Stimulated activated memory B cell treated with anti-CD40 and anti-IgM and Interleukin-4, amounts not matched to agents 10 μg/mL and 1 μg/mL and 100 μg/mL, for 72 hours (primary cell): Measurements from ENCODE around the gene SH2D1B.
A peak's percentile ranks its signal among the peaks of the same experiment; 100 is the strongest.

Experiments used
- ATAC-seq: fragments of 150-1000 bp; cut with Tn5 transposase; 2 replicates; pipeline ENCODE4 v1.10.0; 2021
- H3K27ac Mint-ChIP-seq: one replicate; pipeline ENCODE4 v1.8.0; 2022; ENCODE audit warnings: mild to moderate bottlenecking, mixed read lengths
- H3K27me3 Mint-ChIP-seq: one replicate; pipeline ENCODE4 v1.8.0; 2022; ENCODE audit warnings: mixed read lengths
- H3K36me3 Mint-ChIP-seq: one replicate; pipeline ENCODE4 v1.8.0; 2022; ENCODE audit warnings: mixed read lengths
- H3K4me1 Mint-ChIP-seq: one replicate; pipeline ENCODE4 v1.8.0; 2022; ENCODE audit warnings: mixed read lengths
- H3K4me3 Mint-ChIP-seq: one replicate; pipeline ENCODE4 v1.8.0; 2022; ENCODE audit warnings: mild to moderate bottlenecking, moderate library complexity, mixed read lengths
- H3K9me3 Mint-ChIP-seq: one replicate; pipeline ENCODE4 v1.8.0; 2022; ENCODE audit warnings: mixed read lengths

Gene SH2D1B

DNA sequence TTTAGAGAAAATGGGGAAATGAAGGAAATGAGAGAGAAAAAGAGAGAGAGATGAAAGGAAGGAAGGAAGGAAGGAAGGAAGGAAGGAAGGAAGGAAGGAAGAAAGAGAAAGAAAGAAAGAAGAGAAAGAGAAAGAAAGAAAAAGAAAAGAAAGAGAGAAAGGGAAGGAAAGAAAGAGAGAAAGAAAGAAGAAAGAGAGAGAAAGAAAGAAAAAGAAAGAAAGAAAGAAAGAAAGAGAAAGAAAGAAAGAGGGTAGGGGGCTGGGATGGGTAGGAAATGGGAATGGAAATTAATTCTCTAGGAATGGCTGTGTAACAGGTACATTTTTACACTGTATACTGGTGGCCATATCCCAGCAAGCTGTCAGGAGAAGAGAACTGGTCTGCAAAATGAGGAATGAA lies 4.3 kb upstream of the SH2D1B start:
- H3K4me1 Mint-ChIP-seq, result no peaks in the 10 kb centered on the region
- no peaks in the 10 kb centered on the region for H3K9me3 Mint-ChIP-seq
- H3K27ac Mint-ChIP-seq, result no peak overlapping the region
- peaks cover 31% of the 10 kb centered on the region for H3K27me3 Mint-ChIP-seq
- H3K4me3 Mint-ChIP-seq, result no peak overlapping the region
- H3K36me3 Mint-ChIP-seq, result no peaks in the 10 kb centered on the region
- ATAC-seq, result no peak

- H3K9me3 Mint-ChIP-seq, result no peaks in the 10 kb centered on the region
- H3K4me3 Mint-ChIP-seq, result no peak overlapping the region
- H3K36me3 Mint-ChIP-seq, result no peaks in the 10 kb centered on the region
- no peaks in the 10 kb centered on the region for H3K4me1 Mint-ChIP-seq
- peaks cover 29% of the 10 kb centered on the region for H3K27me3 Mint-ChIP-seq
- ATAC-seq, result no peak
- H3K27ac Mint-ChIP-seq, result no peak overlapping the region
Observed at GRCh38 chr1:162407539-162407938, 4.4 kb downstream of the SH2D1B start.

DNA sequence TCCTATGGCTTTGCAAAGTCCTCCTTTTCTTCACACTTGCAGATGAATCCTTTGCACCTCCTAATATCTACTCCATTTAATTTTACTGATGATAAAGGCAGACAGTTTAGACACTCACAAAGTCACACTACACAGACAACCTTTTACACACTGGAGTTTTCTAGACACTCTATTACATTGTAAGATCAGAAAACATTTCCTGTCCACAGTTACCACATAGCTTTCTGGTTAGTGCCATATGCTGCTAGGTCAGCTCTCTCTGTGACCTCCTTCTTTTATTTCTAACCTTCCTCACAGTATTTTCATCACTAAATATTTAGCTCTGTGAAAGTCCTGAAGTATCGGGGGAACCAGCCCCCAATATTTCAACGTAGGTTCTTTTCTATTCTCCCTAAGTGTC lies 5.1 kb downstream of the SH2D1B start:
- Mint-ChIP-seq H3K4me1 (no peaks in the 10 kb centered on the region), H3K27me3 (peaks cover 33% of the 10 kb centered on the region), H3K27ac (no peak overlapping the region), H3K36me3 (no peaks in the 10 kb centered on the region), H3K4me3 (no peak overlapping the region), H3K9me3 (no peaks in the 10 kb centered on the region)
- ATAC-seq, result no peak

GRCh38 chr1:162405800-162406199 lies 6.1 kb downstream of the SH2D1B start:
- H3K4me3 Mint-ChIP-seq, result no peak overlapping the region
- no peaks in the 10 kb centered on the region for H3K9me3 Mint-ChIP-seq
- no peaks in the 10 kb centered on the region for H3K36me3 Mint-ChIP-seq
- H3K27ac Mint-ChIP-seq, result no peak overlapping the region
- ATAC-seq, result no peak
- H3K27me3 Mint-ChIP-seq, result peaks cover 26% of the 10 kb centered on the region
- H3K4me1 Mint-ChIP-seq, result no peaks in the 10 kb centered on the region

DNA sequence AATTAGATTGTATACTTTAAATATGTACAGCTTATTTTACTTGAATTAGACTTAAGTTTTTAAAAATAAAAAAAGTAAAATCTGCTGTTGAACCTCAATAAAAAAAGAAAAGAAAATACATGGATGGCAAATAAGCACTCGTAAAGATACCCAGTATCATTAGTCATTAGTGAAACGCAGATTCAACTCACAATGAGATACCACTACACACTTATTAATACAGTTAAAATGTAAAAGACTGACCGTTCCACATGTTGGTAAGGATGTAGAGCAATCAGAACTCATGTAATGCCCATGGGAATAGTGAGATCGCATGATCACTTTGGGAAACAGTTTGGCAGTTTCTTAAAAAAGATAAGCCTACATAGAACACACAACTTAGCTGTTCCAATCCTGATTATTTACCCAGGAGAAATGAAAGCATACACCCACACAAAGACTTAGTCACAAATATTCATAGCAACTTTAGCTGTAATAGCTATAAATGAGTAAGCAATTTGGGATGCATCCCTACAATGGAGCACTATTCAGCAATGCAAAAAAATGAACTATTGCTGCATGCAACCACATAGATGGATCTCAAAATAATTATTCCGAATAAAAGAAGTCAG lies 7.3 kb downstream of the SH2D1B start:
- no peaks in the 10 kb centered on the region for H3K9me3 Mint-ChIP-seq
- no peaks in the 10 kb centered on the region for H3K36me3 Mint-ChIP-seq
- ATAC-seq, result no peak
- no peaks in the 10 kb centered on the region for H3K4me1 Mint-ChIP-seq
- no peak overlapping the region for H3K4me3 Mint-ChIP-seq
- no peak overlapping the region for H3K27ac Mint-ChIP-seq
- peaks cover 20% of the 10 kb centered on the region for H3K27me3 Mint-ChIP-seq

DNA sequence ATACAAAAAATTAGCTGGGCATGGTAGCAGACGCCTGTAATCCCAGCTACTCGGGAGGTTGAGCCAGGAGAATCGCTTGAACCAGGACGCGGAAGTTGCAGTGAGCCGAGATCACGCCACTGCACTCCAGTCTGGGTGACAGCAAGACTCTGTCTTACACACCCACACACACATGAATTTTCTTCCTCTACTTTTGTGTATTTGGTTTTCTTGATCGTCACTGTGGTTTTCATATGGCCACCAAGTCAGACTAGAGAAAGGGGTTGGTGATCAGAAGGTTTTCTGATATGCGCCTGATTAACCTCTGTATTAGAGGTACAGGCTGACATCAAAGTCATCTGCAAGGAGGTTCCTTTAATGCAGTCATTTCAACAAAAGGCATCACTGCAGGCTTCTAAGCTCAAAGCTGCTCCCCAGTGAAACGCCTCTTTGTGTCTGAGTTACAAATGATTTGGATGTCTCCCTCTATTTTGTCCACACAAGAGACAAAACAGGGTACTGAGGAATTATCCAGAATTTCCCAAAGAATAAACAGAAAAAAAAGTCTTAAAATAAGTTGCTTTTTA lies 11.1 kb downstream of the SH2D1B start:
- Mint-ChIP-seq H3K4me1 (no peaks in the 10 kb centered on the region), H3K9me3 (no peaks in the 10 kb centered on the region), H3K27ac (no peak overlapping the region), H3K4me3 (no peak overlapping the region), H3K27me3 (peaks cover 43% of the 10 kb centered on the region), H3K36me3 (no peaks in the 10 kb centered on the region)
- no peak for ATAC-seq

DNA sequence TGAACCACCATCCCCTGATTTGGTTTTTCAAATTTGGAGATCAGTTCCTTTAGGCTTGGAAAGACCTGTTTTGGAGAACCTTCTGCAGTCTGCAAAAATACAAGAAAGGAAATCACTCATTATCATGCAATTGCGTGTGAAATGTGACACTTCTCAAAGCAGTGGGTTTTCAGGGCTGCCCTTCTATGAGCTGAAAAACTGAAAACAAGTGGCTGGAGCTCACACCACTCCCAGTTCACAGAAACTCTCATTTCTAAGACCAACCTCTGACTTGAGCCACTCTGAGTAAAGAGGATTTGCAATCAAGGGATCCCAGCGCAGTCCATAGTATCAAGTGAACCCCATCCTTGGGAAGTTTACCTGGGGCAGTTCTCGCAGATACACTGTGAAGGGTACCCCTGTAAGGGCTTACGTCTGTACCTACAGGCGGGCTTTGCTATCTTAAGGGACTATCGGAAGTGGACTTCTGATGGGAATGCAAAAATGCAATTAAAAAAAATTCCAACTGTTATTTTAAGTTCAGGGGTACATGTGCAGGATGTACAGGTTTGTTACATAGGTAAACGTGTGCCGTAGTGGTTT lies 12.8 kb downstream of the SH2D1B start:
- Mint-ChIP-seq H3K36me3 (no peaks in the 10 kb centered on the region), H3K27ac (no peak overlapping the region), H3K4me1 (no peaks in the 10 kb centered on the region), H3K9me3 (no peaks in the 10 kb centered on the region), H3K4me3 (no peak overlapping the region), H3K27me3 (peaks cover 43% of the 10 kb centered on the region)
- no peak for ATAC-seq

- H3K27ac Mint-ChIP-seq, result no peak overlapping the region
- H3K27me3 Mint-ChIP-seq, result peaks cover 43% of the 10 kb centered on the region
- no peaks in the 10 kb centered on the region for H3K4me1 Mint-ChIP-seq
- no peak overlapping the region for H3K4me3 Mint-ChIP-seq
- no peaks in the 10 kb centered on the region for H3K9me3 Mint-ChIP-seq
- no peaks in the 10 kb centered on the region for H3K36me3 Mint-ChIP-seq
- no peak for ATAC-seq
Observed at GRCh38 chr1:162397943-162398560, 13.9 kb downstream of the SH2D1B start.

- no peak overlapping the region for H3K27ac Mint-ChIP-seq
- H3K36me3 Mint-ChIP-seq, result no peaks in the 10 kb centered on the region
- no peak overlapping the region for H3K4me3 Mint-ChIP-seq
Observed at GRCh38 chr1:162397039-162397448, 14.9 kb downstream of the SH2D1B start.

DNA sequence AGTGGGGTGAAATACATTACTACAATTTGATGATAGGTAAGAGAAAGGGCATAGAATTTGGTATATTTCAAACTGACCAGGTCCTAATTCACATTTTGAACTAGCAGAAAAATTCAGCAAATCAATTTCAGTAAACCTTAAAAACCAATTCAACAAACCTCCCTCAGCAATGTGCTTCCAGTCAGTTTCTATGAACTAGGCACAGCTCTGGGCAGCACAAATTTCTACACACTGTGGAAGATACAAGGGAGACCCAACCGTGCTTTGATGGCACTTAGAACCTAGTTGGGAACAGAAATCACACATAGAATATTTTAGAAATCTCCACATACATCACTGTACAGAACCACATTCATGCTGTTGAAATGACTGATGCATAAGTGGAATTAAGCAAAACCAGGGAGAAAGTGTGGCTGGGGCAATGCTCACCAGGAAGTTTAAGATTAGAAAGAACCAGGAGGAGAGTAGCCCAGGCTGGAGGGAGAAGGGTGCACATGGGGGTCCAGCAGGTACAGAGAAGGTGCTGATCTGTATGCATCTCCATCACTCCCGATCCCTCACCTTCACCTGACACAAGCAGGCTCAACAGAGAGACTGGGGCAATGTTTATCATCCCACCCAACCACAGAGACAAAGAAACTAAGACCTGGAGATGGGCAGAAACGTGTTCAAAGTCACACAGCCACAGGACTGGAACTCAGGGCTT lies 15.6 kb downstream of the SH2D1B start:
- Mint-ChIP-seq H3K9me3 (no peaks in the 10 kb centered on the region), H3K4me3 (no peak overlapping the region), H3K27me3 (peaks cover 31% of the 10 kb centered on the region), H3K4me1 (peaks cover 7% of the 10 kb centered on the region), H3K36me3 (no peaks in the 10 kb centered on the region), H3K27ac (no peak overlapping the region)
- peak; percentile 50 for ATAC-seq

More at GRCh38 chr1:162397039-162397448, 14.9 kb downstream of the SH2D1B start:
- peaks cover 35% of the 10 kb centered on the region for H3K27me3 Mint-ChIP-seq
- H3K4me1 Mint-ChIP-seq, result peaks cover 2% of the 10 kb centered on the region
- H3K9me3 Mint-ChIP-seq, result no peaks in the 10 kb centered on the region
- peak; percentile 8 for ATAC-seq

GRCh38 chr1:162391790-162392563 lies 20.0 kb downstream of the SH2D1B start:
- Mint-ChIP-seq H3K36me3 (no peaks in the 10 kb centered on the region), H3K4me1 (peaks cover 18% of the 10 kb centered on the region), H3K4me3 (no peak overlapping the region), H3K9me3 (no peaks in the 10 kb centered on the region), H3K27ac (no peak overlapping the region), H3K27me3 (peaks cover 3% of the 10 kb centered on the region)
- ATAC-seq, result no peak

GRCh38 chr1:162390396-162391185 lies 21.3 kb downstream of the SH2D1B start:
- H3K27ac Mint-ChIP-seq, result no peak overlapping the region
- H3K4me1 Mint-ChIP-seq, result peaks cover 18% of the 10 kb centered on the region
- H3K36me3 Mint-ChIP-seq, result no peaks in the 10 kb centered on the region
- ATAC-seq, result no peak
- no peaks in the 10 kb centered on the region for H3K27me3 Mint-ChIP-seq
- H3K9me3 Mint-ChIP-seq, result no peaks in the 10 kb centered on the region
- no peak overlapping the region for H3K4me3 Mint-ChIP-seq

DNA sequence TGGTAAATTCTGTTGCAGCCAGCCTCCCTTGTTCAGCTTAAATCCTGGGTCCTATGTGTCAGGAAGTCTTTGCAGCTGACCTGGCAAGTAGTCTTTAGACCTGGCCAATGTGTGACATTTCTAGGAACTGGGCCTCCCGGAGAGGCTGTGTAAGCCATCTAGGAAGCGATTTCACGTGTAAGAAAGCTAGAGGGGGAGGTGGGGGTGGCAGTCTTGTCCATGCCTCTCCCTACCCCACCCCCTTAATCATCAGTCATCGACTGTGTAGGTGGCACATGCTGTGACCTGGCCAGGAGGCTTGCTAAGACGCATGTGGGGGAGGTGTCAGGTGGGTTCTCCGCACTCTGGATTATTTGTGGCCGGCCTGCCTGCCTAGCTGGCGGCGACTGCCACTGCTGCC lies 22.0 kb downstream of the SH2D1B start:
- no peaks in the 10 kb centered on the region for H3K9me3 Mint-ChIP-seq
- H3K4me1 Mint-ChIP-seq, result peaks cover 18% of the 10 kb centered on the region
- no peak overlapping the region for H3K27ac Mint-ChIP-seq
- no peak overlapping the region for H3K4me3 Mint-ChIP-seq
- no peak for ATAC-seq
- no peaks in the 10 kb centered on the region for H3K27me3 Mint-ChIP-seq
- H3K36me3 Mint-ChIP-seq, result no peaks in the 10 kb centered on the region

DNA sequence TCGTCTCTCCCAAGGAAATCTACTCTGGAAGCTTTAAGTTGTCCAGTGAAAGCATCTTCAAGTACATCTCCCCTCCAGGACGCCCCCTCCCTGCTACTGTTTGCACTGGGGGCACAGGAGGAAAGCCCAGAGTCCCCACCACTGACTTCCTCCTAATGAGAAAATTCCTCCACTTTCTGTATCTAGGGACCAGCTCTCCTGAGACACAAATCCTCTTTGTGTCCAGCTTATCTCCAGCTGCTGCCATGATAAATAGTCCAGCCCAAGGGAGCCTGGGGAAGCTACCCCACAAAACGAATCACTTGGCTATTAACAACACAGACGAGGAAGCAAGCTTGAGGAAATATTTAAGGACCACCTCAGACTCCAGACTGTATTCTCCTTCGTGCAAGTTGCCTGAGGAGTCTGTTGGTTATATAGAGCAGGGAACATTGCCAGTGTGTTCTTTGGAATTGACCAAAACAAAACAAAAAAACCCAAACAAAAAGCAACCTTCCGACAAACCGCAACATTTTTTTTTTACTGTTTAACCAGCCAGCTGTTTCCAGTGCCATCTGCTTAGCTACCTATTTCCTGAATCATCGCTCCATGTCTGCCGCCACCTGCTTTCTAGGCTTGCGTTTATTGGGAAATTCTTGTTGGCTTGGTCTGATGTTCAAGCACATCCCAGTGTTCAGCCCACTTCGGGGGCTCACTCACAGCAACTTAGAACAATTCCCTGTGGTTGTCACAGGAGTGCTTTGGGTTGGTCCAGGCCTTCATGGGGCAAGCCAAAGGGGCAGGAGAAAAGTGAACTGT lies 22.7 kb downstream of the SH2D1B start:
- no peak overlapping the region for H3K4me3 Mint-ChIP-seq

More for the DNA sequence above, 22.7 kb downstream of the SH2D1B start:
- Mint-ChIP-seq H3K4me1 (peaks cover 18% of the 10 kb centered on the region), H3K36me3 (no peaks in the 10 kb centered on the region), H3K27ac (no peak overlapping the region), H3K9me3 (no peaks in the 10 kb centered on the region), H3K27me3 (no peaks in the 10 kb centered on the region)
- no peak for ATAC-seq
